GM21576 (cell line): ENCODE results near the gene SLC16A3.
"Not testable (repeated sequence)": the region's sequence is repeated elsewhere in the genome, so short reads cannot be mapped to it uniquely, and the experiment has no call there.

Experiments
- ATAC-seq: cut with Tn5 transposase; IDR thresholded peaks from one replicate; pipeline ENCODE4 v1.9.1; 2021; ENCODE audit warnings: mild to moderate bottlenecking, moderate library complexity; ENCODE audit not compliant: unreplicated experiment

The SLC16A3 gene

GRCh38 chr17:82259972-82260961, 31.4 kb downstream of the SLC16A3 start:
- ATAC-seq, result not testable (repeated sequence)

GRCh38 chr17:82262344-82262743, 33.5 kb downstream of the SLC16A3 start:
- ATAC-seq, result no peak

GRCh38 chr17:82263641-82264040, 34.8 kb downstream of the SLC16A3 start:
- no peak for ATAC-seq

GRCh38 chr17:82266142-82266541, 37.3 kb downstream of the SLC16A3 start:
- ATAC-seq, result no peak

GRCh38 chr17:82267575-82268379, 38.9 kb downstream of the SLC16A3 start:
- ATAC-seq, result no peak

GRCh38 chr17:82269138-82269881, 40.5 kb downstream of the SLC16A3 start:
- no peak for ATAC-seq

GRCh38 chr17:82269882-82270500, 41.1 kb downstream of the SLC16A3 start:
- no peak for ATAC-seq

- ATAC-seq, result no peak
Observed at GRCh38 chr17:82270651-82271050, 41.8 kb downstream of the SLC16A3 start.

GRCh38 chr17:82271401-82271800, 42.6 kb downstream of the SLC16A3 start:
- no peak for ATAC-seq

- ATAC-seq, result peak; percentile 15
Observed at GRCh38 chr17:82272495-82273326, 43.9 kb downstream of the SLC16A3 start.

- ATAC-seq, result peak; percentile 65
Observed at GRCh38 chr17:82273327-82274133, 44.7 kb downstream of the SLC16A3 start, which contains the start of gene CSNK1D. Gene CSNK1D, minus strand, starts transcription at chr17:82273700. Its CDS starts 319 bp downstream, at chr17:82273381.

GRCh38 chr17:82274134-82275020, 45.5 kb downstream of the SLC16A3 start:
- ATAC-seq, result no peak

- no peak for ATAC-seq
Observed at GRCh38 chr17:82275326-82275725, 46.5 kb downstream of the SLC16A3 start.

- no peak for ATAC-seq
Observed at GRCh38 chr17:82276938-82277337, 48.1 kb downstream of the SLC16A3 start.

GRCh38 chr17:82277851-82278250, 49.0 kb downstream of the SLC16A3 start:
- ATAC-seq, result no peak

- ATAC-seq, result no peak
Observed at GRCh38 chr17:82278308-82278707, 49.5 kb downstream of the SLC16A3 start.

- no peak for ATAC-seq
Observed at GRCh38 chr17:82278786-82279391, 50.0 kb downstream of the SLC16A3 start.
